Activated CD4-positive, alpha-beta memory T cell treated with anti-CD3 and anti-CD28 coated beads, Interleukin-2, amount 10 ng/mL, durations not matched to agents 7 days and 5 days (primary cell): Measurements from ENCODE around the gene PDE2A. TPM values are rescaled to one million over a fixed set of nuclear protein-coding genes. Genes with fewer than 3 reads are reported as not detected.

ENCODE experiments used
- CTCF ChIA-PET: fragments of 350-600 bp; sonication (Branson Sonifier 250); formaldehyde crosslinking; loops from one replicate; lab custom pipeline; 2021; ENCODE audit warnings: antibody characterized with exemption, inconsistent platforms; lab: Charles Lee
- POLR2A ChIA-PET: fragments of 350-600 bp; sonication (Branson Sonifier 250); formaldehyde crosslinking; loops from one replicate; lab custom pipeline; 2021; ENCODE audit warnings: antibody characterized with exemption; lab: Charles Lee
- DNase-seq: peaks from one replicate; pipeline ENCODE4 v3.0.0-alpha.2; 2020
- H3K27ac Mint-ChIP-seq: one replicate; pipeline ENCODE4 v1.8.0; 2021; ENCODE audit warnings: mild to moderate bottlenecking, mixed read lengths
- H3K27me3 Mint-ChIP-seq: one replicate; pipeline ENCODE4 v1.8.0; 2021; ENCODE audit warnings: mixed read lengths
- H3K36me3 Mint-ChIP-seq: one replicate; pipeline ENCODE4 v1.8.0; 2021; ENCODE audit warnings: low read depth, mixed read lengths
- H3K4me1 Mint-ChIP-seq: one replicate; pipeline ENCODE4 v1.8.0; 2021; ENCODE audit warnings: mixed read lengths
- H3K4me3 Mint-ChIP-seq: one replicate; pipeline ENCODE4 v1.8.0; 2021; ENCODE audit warnings: mild to moderate bottlenecking, mixed read lengths
- H3K9me3 Mint-ChIP-seq: one replicate; pipeline ENCODE4 v1.8.0; 2021; ENCODE audit warnings: mixed read lengths
- total RNA-seq, 2 experiments: library from RNA; stranded (reverse); gene quantifications; one replicate each; pipeline ENCODE4 v1.2.3, GENCODE V29; 2021

Gene PDE2A
- total RNA-seq, 2 experiments from 2014 or later: 0.93 to 1.8 TPM

- ChIA-PET POLR2A (interaction anchor here (0.7 kb wide), 1 partner anchor 10 kb away, joined by 4 read pairs; no protein-coding TSS in a partner anchor), CTCF (interaction anchor here (0.9 to 1.7 kb wide), 7 partner anchors 11 to 132 kb away, joined by 3 read pairs; no protein-coding TSS in a partner anchor)
- Mint-ChIP-seq H3K36me3 (no peaks in the 10 kb centered on the region), H3K9me3 (no peaks in the 10 kb centered on the region), H3K27me3 (peaks cover 57% of the 10 kb centered on the region), H3K27ac (no peak overlapping the region), H3K4me3 (no peak overlapping the region), H3K4me1 (peaks cover 37% of the 10 kb centered on the region)
- no peak for DNase-seq
Measured at GRCh38 chr11:72592698-72593495, 81.3 kb downstream of the PDE2A start.

- Mint-ChIP-seq H3K9me3 (no peaks in the 10 kb centered on the region), H3K27ac (no peak overlapping the region), H3K4me1 (peaks cover 45% of the 10 kb centered on the region), H3K36me3 (no peaks in the 10 kb centered on the region), H3K27me3 (peaks cover 62% of the 10 kb centered on the region), H3K4me3 (no peak overlapping the region)
- POLR2A ChIA-PET: interaction anchor here (0.7 kb wide), 1 partner anchor 11 kb away, joined by 4 read pairs; no protein-coding TSS in a partner anchor
- DNase-seq: peak; percentile 71
- CTCF ChIA-PET: interaction anchor here (0.9 to 2.8 kb wide), 8 partner anchors 10 to 133 kb away, joined by 3 to 12 read pairs (median 3); no protein-coding TSS in a partner anchor
Measured at GRCh38 chr11:72591785-72592502, 82.3 kb downstream of the PDE2A start.

- ChIA-PET POLR2A (no interaction called here), CTCF (interaction anchor here (1.2 to 2.8 kb wide), 7 partner anchors 9 to 119 kb away, joined by 3 to 12 read pairs (median 4); no protein-coding TSS in a partner anchor)
- Mint-ChIP-seq H3K4me1 (peaks cover 49% of the 10 kb centered on the region), H3K4me3 (no peak overlapping the region), H3K27ac (no peak overlapping the region), H3K27me3 (peaks cover 63% of the 10 kb centered on the region), H3K9me3 (no peaks in the 10 kb centered on the region), H3K36me3 (no peaks in the 10 kb centered on the region)
- no peak for DNase-seq
Measured at GRCh38 chr11:72591023-72591422, 83.2 kb downstream of the PDE2A start.

- ChIA-PET CTCF (interaction anchor here (0.6 to 2.8 kb wide), 18 partner anchors 8 to 155 kb away, joined by 3 to 12 read pairs (median 5); no protein-coding TSS in a partner anchor), POLR2A (interaction anchor here (1.1 kb wide), 1 partner anchor 20 kb away, joined by 4 read pairs; no protein-coding TSS in a partner anchor)
- DNase-seq: peak; percentile 60
- Mint-ChIP-seq H3K4me1 (peaks cover 58% of the 10 kb centered on the region), H3K27me3 (peaks cover 66% of the 10 kb centered on the region), H3K36me3 (no peaks in the 10 kb centered on the region), H3K4me3 (peak overlapping the region; percentile 45), H3K27ac (no peak overlapping the region), H3K9me3 (no peaks in the 10 kb centered on the region)
Measured at GRCh38 chr11:72589802-72590761, 84.1 kb downstream of the PDE2A start.

GRCh38 chr11:72588421-72589410 is 85.5 kb downstream of the PDE2A start:
- H3K27ac Mint-ChIP-seq: no peak overlapping the region
- H3K27me3 Mint-ChIP-seq: peaks cover 62% of the 10 kb centered on the region
- H3K9me3 Mint-ChIP-seq: no peaks in the 10 kb centered on the region
- peaks cover 67% of the 10 kb centered on the region for H3K4me1 Mint-ChIP-seq
- CTCF ChIA-PET: interaction anchor here (0.9 to 3.8 kb wide), 17 partner anchors 9 to 657 kb away, joined by 3 to 42 read pairs (median 5); no protein-coding TSS in a partner anchor
- POLR2A ChIA-PET: interaction anchor here (1.1 kb wide), 1 partner anchor 21 kb away, joined by 4 read pairs; no protein-coding TSS in a partner anchor
- no peak overlapping the region for H3K4me3 Mint-ChIP-seq
- DNase-seq: no peak
- no peaks in the 10 kb centered on the region for H3K36me3 Mint-ChIP-seq

GRCh38 chr11:72587696-72588095 is 86.5 kb downstream of the PDE2A start:
- ChIA-PET POLR2A (no interaction called here), CTCF (interaction anchor here (0.5 to 4.0 kb wide), 14 partner anchors 8 to 1050 kb away, joined by 3 to 42 read pairs (median 6); no protein-coding TSS in a partner anchor)
- no peak overlapping the region for H3K4me3 Mint-ChIP-seq
- peaks cover 63% of the 10 kb centered on the region for H3K4me1 Mint-ChIP-seq
- H3K36me3 Mint-ChIP-seq: no peaks in the 10 kb centered on the region
- H3K27ac Mint-ChIP-seq: no peak overlapping the region
- no peak for DNase-seq
- H3K27me3 Mint-ChIP-seq: peaks cover 58% of the 10 kb centered on the region
- no peaks in the 10 kb centered on the region for H3K9me3 Mint-ChIP-seq

- H3K27me3 Mint-ChIP-seq: peaks cover 50% of the 10 kb centered on the region
- no peak overlapping the region for H3K27ac Mint-ChIP-seq
- DNase-seq: no peak
- H3K9me3 Mint-ChIP-seq: no peaks in the 10 kb centered on the region
- POLR2A ChIA-PET: interaction anchor here (0.8 kb wide), 1 partner anchor 90 kb away, joined by 3 read pairs; no protein-coding TSS in a partner anchor
- no peaks in the 10 kb centered on the region for H3K36me3 Mint-ChIP-seq
- peaks cover 51% of the 10 kb centered on the region for H3K4me1 Mint-ChIP-seq
- no peak overlapping the region for H3K4me3 Mint-ChIP-seq
- CTCF ChIA-PET: interaction anchor here (0.8 to 4.0 kb wide), 23 partner anchors 8 to 224 kb away, joined by 3 to 42 read pairs (median 5); no protein-coding TSS in a partner anchor
Measured at GRCh38 chr11:72586321-72587090, 87.7 kb downstream of the PDE2A start.

- Mint-ChIP-seq H3K4me3 (peak overlapping the region; percentile 77), H3K4me1 (peaks cover 45% of the 10 kb centered on the region), H3K27ac (no peak overlapping the region), H3K36me3 (no peaks in the 10 kb centered on the region), H3K27me3 (peaks cover 43% of the 10 kb centered on the region), H3K9me3 (no peaks in the 10 kb centered on the region)
- ChIA-PET POLR2A (no interaction called here), CTCF (interaction anchor here (0.5 to 4.0 kb wide), 24 partner anchors 8 to 442 kb away, joined by 3 to 42 read pairs (median 4); no protein-coding TSS in a partner anchor)
- peak; percentile 75 for DNase-seq
Measured at GRCh38 chr11:72585762-72586311, 88.4 kb downstream of the PDE2A start.

GRCh38 chr11:72584939-72585597 is 89.2 kb downstream of the PDE2A start:
- Mint-ChIP-seq H3K9me3 (no peaks in the 10 kb centered on the region), H3K4me1 (peaks cover 44% of the 10 kb centered on the region), H3K27ac (peak overlapping the region; percentile 60), H3K36me3 (no peaks in the 10 kb centered on the region), H3K27me3 (peaks cover 40% of the 10 kb centered on the region), H3K4me3 (peak overlapping the region; percentile 77)
- POLR2A ChIA-PET: interaction anchor here (1.0 kb wide), 1 partner anchor 228 kb away, joined by 3 read pairs; no protein-coding TSS in a partner anchor
- DNase-seq: peak; percentile 28
- CTCF ChIA-PET: interaction anchor here (0.5 to 4.0 kb wide), 23 partner anchors 9 to 441 kb away, joined by 3 to 42 read pairs (median 4); no protein-coding TSS in a partner anchor
